Stimulated activated CD4-positive, alpha-beta T cell treated with anti-CD3 and anti-CD28 coated beads, Interleukin-2, amount 100 ng/mL, for 24 hours (primary cell): ENCODE measurements around the gene JMJD4.

Experiments
- DNase-seq, 2 donors: peaks; one replicate each; pipeline ENCODE4 v3.0.0-alpha.2; 2020

Gene JMJD4

GRCh38 chr1:227748496-227749182 lies 13.5 kb upstream of the JMJD4 start:
- no peak for DNase-seq

GRCh38 chr1:227747948-227748495 lies 12.9 kb upstream of the JMJD4 start:
- DNase-seq: no peak

DNA sequence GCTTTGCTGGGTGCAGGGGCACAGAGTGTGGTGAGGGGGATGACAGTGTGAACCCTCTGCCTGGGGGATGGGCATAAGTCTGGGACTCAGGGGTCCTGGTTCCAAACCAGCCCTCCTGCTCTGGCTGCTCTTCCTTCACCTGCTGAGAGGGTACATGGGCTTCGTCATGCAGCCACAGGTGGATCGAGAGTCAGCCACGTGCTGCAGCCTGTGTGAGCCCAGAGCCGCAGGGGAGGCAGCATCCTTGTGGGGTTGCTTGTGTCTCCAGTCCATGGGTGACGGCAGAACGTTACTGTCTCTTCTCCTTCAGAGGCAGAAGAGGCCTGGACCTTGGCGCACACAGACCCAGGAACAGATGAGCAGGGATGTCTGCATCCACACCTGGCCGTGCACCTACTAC lies 12.3 kb upstream of the JMJD4 start:
- no peak for DNase-seq

GRCh38 chr1:227746676-227747075 lies 11.6 kb upstream of the JMJD4 start:
- no peak for DNase-seq

DNA sequence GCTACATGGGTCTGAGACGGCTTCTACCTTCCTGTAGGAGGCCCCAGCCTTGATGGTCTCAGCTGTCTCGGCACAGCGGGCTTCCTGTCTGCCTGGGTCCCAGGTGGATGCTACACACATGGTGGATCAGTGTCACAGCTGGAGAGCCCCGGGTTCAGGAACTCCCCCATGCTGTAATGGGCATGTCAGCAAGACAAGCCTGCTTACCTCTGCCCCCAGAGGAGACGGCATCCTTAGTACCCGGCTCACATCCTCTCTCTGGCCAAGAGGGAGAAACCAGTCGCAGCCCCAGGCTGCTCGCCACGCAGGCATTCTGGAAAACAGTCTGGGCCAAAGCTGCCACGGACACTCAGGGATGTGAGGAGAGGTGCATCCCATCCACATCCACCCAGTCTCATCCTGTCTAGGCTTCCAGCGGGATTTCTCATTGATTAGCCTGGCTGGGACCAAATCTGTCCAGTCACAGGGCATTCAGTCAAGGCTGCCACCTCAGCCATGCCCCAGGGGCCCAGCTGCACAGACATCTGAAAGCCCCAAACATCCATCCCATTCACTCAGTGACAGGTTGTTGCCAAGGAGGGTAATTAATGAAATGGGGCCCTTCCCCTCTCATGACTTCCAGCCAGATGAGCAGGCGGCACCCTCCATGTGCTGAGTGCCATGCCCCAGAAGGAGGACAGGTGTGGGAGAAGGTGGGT lies 10.6 kb upstream of the JMJD4 start:
- DNase-seq: no peak

- no peak for DNase-seq
These were observed 9.6 kb upstream of the JMJD4 start for GRCh38 chr1:227744668-227745067.

DNA sequence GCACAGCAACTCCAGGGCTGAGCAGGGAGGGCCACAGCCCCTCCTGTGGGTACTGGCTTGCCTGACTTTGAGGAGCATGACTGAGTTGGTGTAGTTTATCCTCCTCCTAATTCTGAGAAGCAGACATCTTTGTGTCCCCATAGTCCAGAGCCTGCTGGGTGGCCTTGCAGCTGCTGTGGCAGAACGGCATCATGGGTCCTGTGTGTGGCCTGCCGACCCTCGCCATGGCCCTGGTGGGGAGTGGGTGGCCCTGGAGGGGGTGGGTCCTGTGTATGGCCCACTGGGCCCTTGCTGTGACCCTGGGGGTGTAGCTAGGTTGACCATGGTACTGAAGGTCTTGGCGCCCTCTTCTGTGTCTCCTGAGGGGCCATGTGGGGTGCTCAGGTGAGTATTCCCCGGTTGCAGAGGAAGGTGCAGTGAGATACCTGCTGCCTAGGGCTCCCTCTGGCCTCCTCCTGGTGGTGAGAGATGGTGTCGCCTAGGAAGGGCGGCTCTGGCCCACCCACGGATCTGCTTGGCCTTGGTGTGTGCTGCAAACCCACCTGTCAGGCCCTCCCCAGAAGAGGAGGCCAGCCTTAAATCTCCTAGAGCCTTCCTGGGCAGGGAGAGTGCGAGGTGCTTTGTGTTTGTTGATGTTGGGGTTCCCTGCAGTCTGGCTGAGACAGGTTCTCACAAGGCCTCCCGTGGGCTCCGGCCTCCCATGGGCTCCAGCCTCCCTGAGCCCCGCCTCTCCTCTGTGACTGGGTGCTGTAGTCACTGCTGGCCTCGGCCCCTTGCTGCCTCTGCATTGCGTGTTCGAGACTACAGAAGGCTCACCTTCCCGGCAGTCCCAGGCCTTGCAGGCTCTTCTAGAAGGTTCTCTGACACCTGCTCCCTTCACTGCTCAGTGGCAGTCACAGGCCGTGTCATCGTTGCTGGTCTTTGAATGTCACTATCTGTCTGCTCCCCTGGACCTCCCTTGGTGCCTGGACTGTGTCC lies 7.9 kb upstream of the JMJD4 start:
- DNase-seq: no peak

DNA sequence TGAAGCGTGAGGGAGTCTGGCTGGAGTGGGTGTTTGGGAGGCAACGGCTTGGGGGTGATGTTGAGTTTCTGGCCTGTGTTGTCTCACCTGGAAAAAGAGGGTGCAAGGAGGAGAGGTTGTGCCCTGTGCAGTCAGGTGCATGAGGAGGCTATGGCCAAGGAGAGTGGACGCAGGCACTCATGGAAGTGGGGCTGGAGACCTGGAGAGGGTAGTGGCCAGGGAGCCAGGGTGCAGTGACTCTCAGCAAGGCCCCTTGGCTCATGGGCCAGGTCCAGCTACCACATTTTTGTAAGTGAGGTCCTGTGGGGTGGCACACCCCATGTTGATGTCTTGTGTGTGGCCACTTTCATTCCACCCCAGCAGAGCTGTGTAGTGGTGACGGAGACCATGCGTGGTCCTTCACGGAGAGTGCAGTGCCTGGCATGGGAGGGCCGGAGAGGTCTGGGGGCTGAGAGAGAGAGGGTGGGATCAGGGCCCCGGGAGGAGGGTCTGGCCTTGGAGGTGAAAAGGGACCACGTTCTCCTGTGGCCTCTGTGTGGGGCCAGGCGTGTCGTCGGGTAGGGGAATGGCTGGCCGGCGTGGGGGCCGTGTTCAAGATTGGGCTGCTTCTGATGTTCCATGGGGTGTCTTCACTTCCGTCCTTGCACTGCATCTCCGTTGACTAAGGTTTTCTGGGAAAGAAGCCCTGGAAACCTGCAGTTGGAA lies 6.2 kb upstream of the JMJD4 start:
- no peak for DNase-seq

DNA sequence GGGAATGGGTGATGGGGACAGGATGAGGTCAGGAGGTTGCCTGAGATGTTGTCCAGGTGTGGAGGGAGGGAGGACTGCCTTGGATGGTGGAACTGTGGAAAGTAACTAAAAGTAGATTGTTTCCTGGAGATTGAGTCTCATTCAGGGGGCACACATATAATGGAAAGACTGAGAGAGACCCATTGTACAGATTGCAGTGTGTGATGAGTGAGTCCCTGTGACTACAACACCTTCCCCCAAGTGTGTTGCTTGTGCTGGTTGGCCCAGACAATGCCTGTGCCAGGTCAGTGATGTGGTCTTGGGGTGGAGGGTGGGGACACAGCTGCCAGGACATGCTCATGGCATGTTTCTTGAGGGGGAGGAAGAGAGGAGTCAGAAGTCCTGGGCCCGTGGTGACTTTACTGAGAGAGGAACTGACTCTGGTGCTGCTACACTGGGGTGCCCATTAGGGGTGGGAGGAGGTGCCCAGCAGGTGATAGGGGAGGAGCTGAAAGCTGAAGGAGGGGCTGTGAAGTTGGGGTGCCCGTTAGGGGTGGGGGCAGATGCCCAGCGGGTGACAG lies 5.4 kb upstream of the JMJD4 start:
- no peak for DNase-seq

GRCh38 chr1:227739636-227740035 lies 4.5 kb upstream of the JMJD4 start:
- no peak for DNase-seq

GRCh38 chr1:227738820-227739219 lies 3.7 kb upstream of the JMJD4 start:
- no peak for DNase-seq

DNA sequence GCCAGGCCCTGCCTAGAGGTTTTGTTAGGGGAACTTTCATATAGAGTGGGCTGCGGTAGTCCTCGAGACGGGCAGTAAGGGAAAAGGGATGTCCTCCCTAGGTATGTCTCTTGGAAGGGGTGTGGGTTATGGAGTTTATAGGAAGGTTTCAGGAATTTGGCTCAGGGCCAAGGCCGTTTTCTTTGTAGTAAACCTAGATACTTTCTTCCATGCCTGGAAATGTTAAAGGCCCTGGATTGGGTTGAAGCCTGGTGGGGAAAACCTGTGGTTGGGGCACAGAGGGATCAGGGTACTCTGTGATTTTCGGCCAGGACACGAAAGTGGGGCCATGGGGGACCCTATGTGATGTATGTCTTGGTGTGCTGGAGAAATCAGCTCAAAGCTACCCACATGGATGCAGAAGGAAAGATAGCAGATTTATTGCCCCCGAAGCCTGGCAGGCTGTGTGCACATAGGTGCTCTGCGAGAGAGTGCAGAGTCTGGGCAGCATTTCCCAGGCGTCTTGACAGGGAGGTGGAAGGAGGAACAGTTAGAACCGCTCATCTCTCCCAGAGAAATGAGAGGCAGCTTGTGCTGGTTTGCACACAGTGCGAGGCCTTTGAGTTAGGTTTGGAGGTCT lies 1.8 kb upstream of the JMJD4 start:
- no peak for DNase-seq

DNA sequence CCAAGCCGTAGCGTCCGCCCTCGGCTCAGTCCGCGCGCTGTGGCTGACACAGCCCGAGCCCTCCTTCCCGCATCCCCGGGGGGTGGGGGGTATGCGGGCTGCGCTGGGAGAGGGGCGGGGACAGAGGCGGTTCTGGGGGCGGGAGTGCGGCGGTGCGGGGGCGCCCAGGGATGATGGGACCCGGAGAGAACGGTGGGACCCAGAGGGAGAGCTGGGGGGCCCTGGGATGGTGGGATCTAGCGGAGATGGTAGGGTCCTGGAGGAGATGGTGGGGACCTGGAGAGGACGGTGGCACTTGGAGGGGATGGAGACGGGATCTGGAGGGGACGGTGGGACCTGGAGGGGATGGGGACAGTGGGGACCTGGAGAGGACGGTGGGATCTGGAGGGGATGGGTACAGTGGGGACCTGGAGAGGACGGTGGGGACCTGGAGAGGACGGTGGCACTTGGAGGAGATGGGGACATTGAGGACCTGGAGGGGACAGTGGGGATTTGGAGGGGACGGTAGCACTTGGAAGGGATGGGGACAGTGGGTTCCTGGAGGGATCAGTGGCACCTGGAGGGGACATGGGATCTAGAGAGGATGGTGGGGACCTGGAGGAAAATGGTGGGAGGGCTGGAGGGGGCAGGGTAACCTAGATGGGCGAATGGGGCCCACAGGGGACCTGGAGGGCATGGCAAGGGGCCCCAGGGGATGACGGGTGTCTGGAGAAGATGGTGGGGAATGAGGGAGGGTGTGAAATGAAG lies 610 bp upstream of the JMJD4 start:
- no peak for DNase-seq

GRCh38 chr1:227734546-227734855 lies 601 bp downstream of the JMJD4 start:
- no peak for DNase-seq

GRCh38 chr1:227733751-227734545 lies 1.2 kb downstream of the JMJD4 start:
- no peak for DNase-seq

DNA sequence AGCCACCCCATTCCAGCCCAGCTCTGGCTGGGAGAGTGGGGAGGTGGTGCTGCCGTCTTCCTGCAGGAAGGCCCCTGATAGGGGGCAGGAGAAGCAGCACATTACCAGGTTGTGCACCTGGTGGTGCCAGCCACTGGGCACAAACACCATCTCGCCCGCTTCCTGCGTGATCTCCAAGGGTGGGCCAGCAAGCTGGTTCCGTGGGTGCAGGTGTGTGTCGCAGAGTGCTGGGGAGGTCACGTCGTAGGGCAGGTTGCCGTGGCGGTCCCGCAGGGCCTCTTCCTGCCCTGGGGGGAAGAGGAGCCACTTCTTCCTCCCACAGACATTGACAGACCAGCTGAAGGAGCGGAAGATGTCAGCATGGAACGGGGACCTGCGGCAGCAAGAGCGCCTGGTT lies 1.8 kb downstream of the JMJD4 start:
- no peak for DNase-seq

DNA sequence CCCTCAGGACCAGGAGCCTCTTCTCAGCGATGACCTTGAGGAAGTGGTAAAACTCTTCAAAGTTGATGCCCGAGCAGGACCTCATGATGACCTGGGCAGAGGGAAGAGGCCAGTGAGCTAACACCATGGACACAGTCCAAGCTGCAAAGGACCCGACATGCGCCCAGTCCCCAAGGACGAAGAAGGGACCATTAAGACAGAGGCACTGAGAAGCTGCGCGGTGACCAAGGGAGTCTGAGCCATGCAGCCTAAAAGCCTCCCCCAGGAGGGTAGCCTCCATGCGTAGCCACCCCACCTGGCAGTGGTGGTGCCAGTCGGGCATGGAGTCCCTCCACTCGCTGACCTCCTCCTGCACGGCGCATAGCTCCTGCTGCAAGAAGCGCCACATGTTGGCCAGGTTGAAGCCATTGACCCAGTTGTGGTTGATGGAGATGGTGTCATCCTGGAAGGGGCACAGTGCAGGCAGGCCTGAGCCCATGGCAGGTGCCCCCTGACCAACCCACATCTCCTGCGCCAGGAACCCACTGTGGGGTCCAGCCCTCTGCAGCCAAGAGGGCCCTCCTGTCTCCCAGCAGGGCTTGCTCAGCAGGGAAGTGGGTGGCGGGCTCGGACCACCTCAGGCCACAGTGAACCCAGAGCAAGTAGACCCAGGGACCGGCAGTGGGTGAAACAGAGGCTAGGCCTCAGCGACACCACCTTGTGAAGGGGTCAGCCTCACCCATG lies 2.4 kb downstream of the JMJD4 start:
- no peak for DNase-seq

GRCh38 chr1:227731696-227732585 lies 3.2 kb downstream of the JMJD4 start:
- DNase-seq: no peak

DNA sequence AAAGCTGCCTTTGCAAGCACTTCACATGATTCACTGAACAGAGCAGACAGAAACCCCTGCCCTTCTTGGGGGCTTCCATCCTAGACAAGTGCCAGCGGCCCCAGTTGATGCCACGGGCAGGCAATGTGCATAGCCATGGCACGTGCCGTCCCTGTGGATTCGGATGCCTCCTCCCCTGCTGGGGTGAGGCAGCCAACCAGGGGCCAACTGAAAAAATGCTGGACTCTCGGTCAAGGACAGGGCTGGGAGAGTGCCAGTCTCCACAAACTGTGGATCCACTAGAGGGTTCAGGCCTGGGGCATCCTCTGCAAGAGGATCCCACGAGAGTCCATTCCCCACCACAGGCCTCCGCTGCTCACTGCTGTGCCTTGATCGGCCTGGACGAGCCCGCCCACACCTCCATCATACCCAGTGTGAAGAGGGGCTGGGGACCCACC lies 3.8 kb downstream of the JMJD4 start:
- DNase-seq: no peak
